WTC11 (cell line): ENCODE data around the gene SOCS4.

Source experiments
- MLX ChIP-seq: sonication (generic); formaldehyde crosslinking; IDR thresholded peaks from 2 replicates; pipeline ENCODE4 v1.8.1; 2023; ENCODE audit warnings: mild to moderate bottlenecking, missing genetic modification reagents, moderate library complexity
- USF2 ChIP-seq: sonication (generic); formaldehyde crosslinking; IDR thresholded peaks from 2 replicates; pipeline ENCODE4 v1.8.1; 2023; ENCODE audit warnings: mild to moderate bottlenecking, missing genetic modification reagents, moderate library complexity
- TF ChIP-seq, protein P1 (sequence below): fragments of 200-600 bp; IDR thresholded peaks from 2 replicates; pipeline ENCODE4 v1.8.0; 2022; ENCODE audit warnings: antibody characterized with exemption

DNA sequence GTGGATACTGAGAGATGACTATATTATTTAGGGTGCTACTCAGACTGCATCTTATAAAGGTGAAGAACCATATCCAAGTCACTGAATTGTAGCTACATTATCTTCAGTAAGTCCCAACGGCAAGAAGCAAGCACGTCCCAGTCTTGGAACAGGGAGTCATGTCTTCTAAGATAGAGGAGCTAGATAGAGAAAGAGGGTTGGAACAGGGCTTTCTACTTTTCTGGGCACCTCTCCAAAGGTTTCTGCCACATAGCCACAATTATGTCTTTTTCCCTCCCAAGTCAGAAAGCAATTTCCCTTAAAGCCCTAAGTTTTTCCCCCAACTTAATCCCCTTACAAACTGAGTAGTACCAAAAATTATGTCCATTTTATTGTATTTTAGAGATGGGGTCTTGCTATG, 46.8 kb downstream of the SOCS4 start:
- TF ChIP-seq, protein P1, sequence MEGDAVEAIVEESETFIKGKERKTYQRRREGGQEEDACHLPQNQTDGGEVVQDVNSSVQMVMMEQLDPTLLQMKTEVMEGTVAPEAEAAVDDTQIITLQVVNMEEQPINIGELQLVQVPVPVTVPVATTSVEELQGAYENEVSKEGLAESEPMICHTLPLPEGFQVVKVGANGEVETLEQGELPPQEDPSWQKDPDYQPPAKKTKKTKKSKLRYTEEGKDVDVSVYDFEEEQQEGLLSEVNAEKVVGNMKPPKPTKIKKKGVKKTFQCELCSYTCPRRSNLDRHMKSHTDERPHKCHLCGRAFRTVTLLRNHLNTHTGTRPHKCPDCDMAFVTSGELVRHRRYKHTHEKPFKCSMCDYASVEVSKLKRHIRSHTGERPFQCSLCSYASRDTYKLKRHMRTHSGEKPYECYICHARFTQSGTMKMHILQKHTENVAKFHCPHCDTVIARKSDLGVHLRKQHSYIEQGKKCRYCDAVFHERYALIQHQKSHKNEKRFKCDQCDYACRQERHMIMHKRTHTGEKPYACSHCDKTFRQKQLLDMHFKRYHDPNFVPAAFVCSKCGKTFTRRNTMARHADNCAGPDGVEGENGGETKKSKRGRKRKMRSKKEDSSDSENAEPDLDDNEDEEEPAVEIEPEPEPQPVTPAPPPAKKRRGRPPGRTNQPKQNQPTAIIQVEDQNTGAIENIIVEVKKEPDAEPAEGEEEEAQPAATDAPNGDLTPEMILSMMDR = no peak
- TF ChIP-seq MLX = no peak
- TF ChIP-seq USF2 (CRISPR knock-in tag) = no peak
